A673 (cell line): ENCODE measurements around the gene AREG.

Source experiments
- EZH2 ChIP-seq: fragments of 200-600 bp; sonication (generic); IDR thresholded peaks from 2 replicates; pipeline ENCODE4 v1.6.1; 2017; ENCODE audit warnings: borderline replicate concordance, low read depth, mild to moderate bottlenecking, mixed read lengths, antibody characterized with exemption, low read length; ENCODE audit not compliant: poor library complexity, severe bottlenecking
- TF ChIP-seq, protein P1 (sequence below): fragments of 300-800, 200-600 bp; sonication (generic); conservative IDR thresholded peaks from 2 replicates; pipeline ENCODE4 v1.5.1; 2017; ENCODE audit warnings: low read depth, mild to moderate bottlenecking, antibody characterized with exemption, low read length, moderate library complexity, mixed read lengths

DNA sequence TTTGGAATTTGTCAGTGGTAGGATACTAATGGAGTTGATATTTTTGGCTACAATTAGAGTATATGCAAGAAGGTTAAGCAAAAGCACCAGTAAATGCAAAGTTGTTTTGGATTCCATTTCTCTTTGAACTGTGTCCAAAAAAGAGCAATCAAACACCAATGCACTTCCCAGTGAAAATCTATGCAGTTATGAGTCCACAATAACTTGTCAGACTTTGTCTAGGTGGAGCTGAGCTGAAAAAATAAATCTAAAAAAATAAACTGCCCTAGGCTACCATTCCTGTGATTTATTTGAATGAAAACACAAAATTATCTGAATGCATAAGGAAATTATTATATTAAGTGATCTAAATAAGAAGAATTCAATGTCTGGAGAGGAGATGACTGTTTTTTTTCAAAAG lies 37.0 kb upstream of the AREG start:
- TF ChIP-seq, protein P1, sequence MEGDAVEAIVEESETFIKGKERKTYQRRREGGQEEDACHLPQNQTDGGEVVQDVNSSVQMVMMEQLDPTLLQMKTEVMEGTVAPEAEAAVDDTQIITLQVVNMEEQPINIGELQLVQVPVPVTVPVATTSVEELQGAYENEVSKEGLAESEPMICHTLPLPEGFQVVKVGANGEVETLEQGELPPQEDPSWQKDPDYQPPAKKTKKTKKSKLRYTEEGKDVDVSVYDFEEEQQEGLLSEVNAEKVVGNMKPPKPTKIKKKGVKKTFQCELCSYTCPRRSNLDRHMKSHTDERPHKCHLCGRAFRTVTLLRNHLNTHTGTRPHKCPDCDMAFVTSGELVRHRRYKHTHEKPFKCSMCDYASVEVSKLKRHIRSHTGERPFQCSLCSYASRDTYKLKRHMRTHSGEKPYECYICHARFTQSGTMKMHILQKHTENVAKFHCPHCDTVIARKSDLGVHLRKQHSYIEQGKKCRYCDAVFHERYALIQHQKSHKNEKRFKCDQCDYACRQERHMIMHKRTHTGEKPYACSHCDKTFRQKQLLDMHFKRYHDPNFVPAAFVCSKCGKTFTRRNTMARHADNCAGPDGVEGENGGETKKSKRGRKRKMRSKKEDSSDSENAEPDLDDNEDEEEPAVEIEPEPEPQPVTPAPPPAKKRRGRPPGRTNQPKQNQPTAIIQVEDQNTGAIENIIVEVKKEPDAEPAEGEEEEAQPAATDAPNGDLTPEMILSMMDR = no peak
- no peak for TF ChIP-seq EZH2
